T-cell (primary cell): ENCODE measurements around the gene MYO5C. TPM values are rescaled to one million over a fixed set of nuclear protein-coding genes. Genes with fewer than 3 reads are reported as not detected.

ENCODE experiments used
- ATAC-seq, 4 experiments: fragments of 200-7000 bp in 3 of 4; fragments of 150-1000 bp in 1 of 4; cut with Tn5 transposase; replicated peaks in 1 of 4; 1 replicate in 3 of 4; 2 replicates in 1 of 4; pipeline ENCODE4 v1.10.0; 2021; ENCODE audit warnings: moderate library complexity in 3 of 4, mild to moderate bottlenecking in 2 of 4, moderate number of reproducible peaks in 1 of 4
- CTCF ChIA-PET, 2 donors: fragments of 300-600 bp; sonication (Branson Sonifier 250); formaldehyde crosslinking; loops; one replicate each; lab custom pipeline; 2022; ENCODE audit warnings: antibody characterized with exemption in 2 of 2; lab: Charles Lee
- POLR2A ChIA-PET, 2 donors: fragments of 300-600 bp; sonication (Branson Sonifier 250); formaldehyde crosslinking; loops; one replicate each; lab custom pipeline; 2022; ENCODE audit warnings: antibody characterized with exemption in 2 of 2; lab: Charles Lee
- DNase-seq, 35 experiments: peaks; one replicate each; pipeline versions ENCODE4 v3.0.0 to v3.0.0-alpha.2; 2013 to 2023
- H3K27ac ChIP-seq: one replicate; pipeline ENCODE4 v1.5.1; 2013; ENCODE audit warnings: low read length
- H3K27me3 ChIP-seq, 2 experiments: replicated peaks in 1 of 2; 1 replicate in 1 of 2; 2 replicates in 1 of 2; pipeline versions ENCODE4 v1.6.1 to v1.7.0; 2013; ENCODE audit warnings: low read length in 1 of 2, mixed read lengths in 1 of 2; ENCODE audit not compliant: control insufficient read depth in 2 of 2, insufficient read depth in 2 of 2; ENCODE audit errors: extremely low read depth in 1 of 2
- H3K36me3 ChIP-seq, 2 donors: 1 replicate in 1 of 2; 2 replicates in 1 of 2; pipeline versions ENCODE4 v1.6.1 to v1.7.0; 2013; ENCODE audit warnings: low read length in 1 of 2; ENCODE audit not compliant: control insufficient read depth in 2 of 2, insufficient read depth in 1 of 2; ENCODE audit errors: extremely low read depth in 1 of 2
- H3K4me1 ChIP-seq, 2 experiments: 1 replicate in 1 of 2; 2 replicates in 1 of 2; pipeline versions ENCODE4 v1.6.1 to v1.7.0; 2013; ENCODE audit warnings: low read length in 2 of 2, mixed read lengths in 1 of 2; ENCODE audit not compliant: insufficient read depth in 2 of 2, control insufficient read depth in 1 of 2; ENCODE audit errors: extremely low read depth in 1 of 2
- H3K4me3 ChIP-seq, 2 donors: 1 replicate in 1 of 2; 2 replicates in 1 of 2; pipeline versions ENCODE4 v1.5.1 to v1.7.0; 2013; ENCODE audit warnings: mild to moderate bottlenecking in 2 of 2, low read length in 1 of 2, moderate library complexity in 1 of 2; ENCODE audit not compliant: control insufficient read depth in 1 of 2; ENCODE audit errors: extremely low read depth in 1 of 2
- H3K9me3 ChIP-seq: 2 replicates; pipeline ENCODE4 v1.7.0; 2013
- H3K27ac Mint-ChIP-seq, 2 donors: one replicate each; pipeline ENCODE4 v1.8.0; 2020 to 2021; ENCODE audit warnings: mild to moderate bottlenecking in 2 of 2, mixed read lengths in 2 of 2
- H3K27me3 Mint-ChIP-seq, 2 donors: one replicate each; pipeline ENCODE4 v1.8.0; 2021 to 2022; ENCODE audit warnings: mixed read lengths in 2 of 2
- H3K36me3 Mint-ChIP-seq: one replicate; pipeline ENCODE4 v1.8.0; 2021; ENCODE audit warnings: mixed read lengths
- H3K4me1 Mint-ChIP-seq, 3 donors: one replicate each; pipeline ENCODE4 v1.8.0; 2020 to 2022; ENCODE audit warnings: mixed read lengths in 3 of 3, mild to moderate bottlenecking in 1 of 3
- H3K4me3 Mint-ChIP-seq, 3 donors: one replicate each; pipeline ENCODE4 v1.8.0; 2020 to 2022; ENCODE audit warnings: mild to moderate bottlenecking in 3 of 3, mixed read lengths in 3 of 3, moderate library complexity in 3 of 3
- H3K9me3 Mint-ChIP-seq, 3 donors: one replicate each; pipeline ENCODE4 v1.8.0; 2020 to 2022; ENCODE audit warnings: mixed read lengths in 3 of 3
- WGBS: methylation state at CpG from one replicate; pipeline ENCODE4 v1.1.5; 2013; ENCODE audit warnings: missing lambda C conversion rate; ENCODE audit not compliant: insufficient coverage; 5-methylcytosine and 5-hydroxymethylcytosine counted together
- total RNA-seq, 35 experiments: library from RNA in 6 of 35; stranded (reverse) in 6 of 35; fragments of 120-200 nt in 1 of 35; gene quantifications; one replicate each; pipeline versions ENCODE4 v1.2.1 to v1.2.4 and lab custom pipeline; 2013 to 2026

Gene MYO5C
- total RNA-seq, 5 donors from 2014 or later (not counting 1 experiment from before 2014, with no cell fraction given) = 0.33 to 0.73 (median 0.53) TPM

- Histone ChIP-seq H3K4me1 (peaks cover 9 to 26% of the 10 kb centered on the region in 2 experiments), H3K4me3 (peak overlapping the region; percentile 92 to 93), H3K27ac (peak overlapping the region; percentile 98), H3K9me3 (no peaks in the 10 kb centered on the region), H3K27me3 (no peaks in the 10 kb centered on the region), H3K36me3 (no peaks in the 10 kb centered on the region)
- Mint-ChIP-seq H3K9me3 (no peaks in the 10 kb centered on the region), H3K27ac (peak overlapping the region; percentile 97), H3K27me3 (no peaks in the 10 kb centered on the region), H3K36me3 (peaks cover 12% of the 10 kb centered on the region), H3K4me3 (peak overlapping the region; percentile 84 to 94 (median 93)), H3K4me1 (peaks cover 37 to 48% (median 43%) of the 10 kb centered on the region in 3 donors)
- ChIA-PET POLR2A (interaction anchor here (0.5 to 2.1 kb wide), 19 partner anchors 8 to 623 kb away, joined by 3 to 10 read pairs (median 4); partner anchors contain the start of gene LEO1 (in 1 of the 2)), CTCF (interaction anchor here (0.6 to 2.8 kb wide), 15 partner anchors 9 to 207 kb away, joined by 3 to 19 read pairs (median 3); no protein-coding TSS in a partner anchor)
- peak; percentile 71 to 92 (median 88) for DNase-seq
- under 1% methylated on average over 79 of the region's 105 CpGs for WGBS
- ATAC-seq = peak; percentile 82 to 90 (median 88)
Measured at GRCh38 chr15:52179278-52180195, 116.1 kb downstream of the MYO5C start.

GRCh38 chr15:52178765-52179164 is 116.8 kb downstream of the MYO5C start:
- H3K27ac ChIP-seq = peak overlapping the region; percentile 69
- POLR2A ChIA-PET = interaction anchor here (0.5 to 2.1 kb wide), 18 partner anchors 8 to 1412 kb away, joined by 3 to 10 read pairs (median 4); partner anchors contain the start of gene LEO1 (in 1 of the 2)
- H3K4me3 ChIP-seq = peak overlapping the region; percentile 76 to 92
- H3K36me3 Mint-ChIP-seq = peaks cover 13% of the 10 kb centered on the region
- H3K9me3 Mint-ChIP-seq = no peaks in the 10 kb centered on the region
- CTCF ChIA-PET = interaction anchor here (0.6 to 2.8 kb wide), 11 partner anchors 8 to 206 kb away, joined by 3 to 19 read pairs (median 4); no protein-coding TSS in a partner anchor
- no CpG with 5 or more reads among the region's 10 CpGs for WGBS
- H3K4me1 ChIP-seq = peaks cover 9 to 26% of the 10 kb centered on the region in 2 experiments
- ATAC-seq (no peak), DNase-seq (peak in 3 of 35 experiments; percentile 11 to 14 (median 12))
- H3K9me3 ChIP-seq = no peaks in the 10 kb centered on the region
- peak overlapping the region; percentile 84 to 94 (median 93) for H3K4me3 Mint-ChIP-seq
- H3K27me3 Mint-ChIP-seq = no peaks in the 10 kb centered on the region
- no peaks in the 10 kb centered on the region for H3K27me3 ChIP-seq
- peak overlapping the region; percentile 97 for H3K27ac Mint-ChIP-seq
- peaks cover 40 to 56% (median 48%) of the 10 kb centered on the region in 3 donors for H3K4me1 Mint-ChIP-seq
- H3K36me3 ChIP-seq = no peaks in the 10 kb centered on the region

DNA sequence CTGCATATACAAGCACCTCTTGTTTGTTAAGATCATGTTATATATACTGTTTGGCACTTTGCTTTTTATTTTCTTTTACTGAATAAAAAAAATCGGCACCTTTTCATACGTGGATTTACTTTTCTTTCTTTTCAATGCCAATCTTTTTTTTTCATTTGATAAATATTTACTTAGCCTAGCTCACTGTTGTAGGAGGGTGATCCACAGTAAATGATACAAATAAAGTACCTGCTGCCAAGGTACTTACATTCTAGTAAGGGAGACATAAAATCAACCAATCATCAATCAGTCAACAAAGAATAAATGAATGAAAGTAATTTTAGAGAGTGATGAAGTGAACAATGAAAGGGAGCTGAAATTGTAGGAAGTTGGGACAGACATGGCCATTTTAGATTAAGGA is 122.7 kb downstream of the MYO5C start:
- Mint-ChIP-seq H3K36me3 (peaks cover 28% of the 10 kb centered on the region), H3K27ac (no peak overlapping the region), H3K9me3 (no peaks in the 10 kb centered on the region), H3K27me3 (no peaks in the 10 kb centered on the region), H3K4me3 (no peak overlapping the region), H3K4me1 (peaks cover 59 to 76% (median 62%) of the 10 kb centered on the region in 3 donors)
- no peak overlapping the region for H3K4me3 ChIP-seq
- no peaks in the 10 kb centered on the region for H3K27me3 ChIP-seq
- CTCF ChIA-PET = interaction anchor here in 1 of 2 donors (1.3 kb wide), 1 partner anchor 35 kb away, joined by 3 read pairs; no protein-coding TSS in a partner anchor
- POLR2A ChIA-PET = interaction anchor here in 1 of 2 donors (0.6 kb wide), 1 partner anchor 165 kb away, joined by 13 read pairs; no protein-coding TSS in a partner anchor
- H3K9me3 ChIP-seq = no peaks in the 10 kb centered on the region
- ATAC-seq (no peak), DNase-seq (no peak)
- no peaks in the 10 kb centered on the region for H3K36me3 ChIP-seq
- no CpG with 5 or more reads among the region's 2 CpGs for WGBS
- H3K4me1 ChIP-seq = peaks cover 9% of the 10 kb centered on the region in 2 experiments
- H3K27ac ChIP-seq = no peak overlapping the region

GRCh38 chr15:52171807-52172206 is 123.8 kb downstream of the MYO5C start:
- Mint-ChIP-seq H3K4me1 (peaks cover 60 to 73% (median 62%) of the 10 kb centered on the region in 3 donors), H3K27ac (peak overlapping the region; percentile 16 to 26), H3K9me3 (no peaks in the 10 kb centered on the region), H3K36me3 (peaks cover 28% of the 10 kb centered on the region), H3K27me3 (no peaks in the 10 kb centered on the region), H3K4me3 (no peak overlapping the region)
- CTCF ChIA-PET = interaction anchor here (0.8 to 1.8 kb wide), 3 partner anchors 18 to 36 kb away, joined by 4 to 9 read pairs (median 8); no protein-coding TSS in a partner anchor
- DNase-seq = no peak
- ATAC-seq = peak in 1 of 4 experiments; percentile 10
- peaks cover 9% of the 10 kb centered on the region in 2 experiments for H3K4me1 ChIP-seq
- H3K36me3 ChIP-seq = no peaks in the 10 kb centered on the region
- no peak overlapping the region for H3K4me3 ChIP-seq
- POLR2A ChIA-PET = interaction anchor here in 1 of 2 donors (0.5 to 1.6 kb wide), 2 partner anchors 8 to 1522 kb away, joined by 3 to 10 read pairs; no protein-coding TSS in a partner anchor
- H3K27ac ChIP-seq = no peak overlapping the region
- H3K9me3 ChIP-seq = no peaks in the 10 kb centered on the region
- WGBS = no CpG with 5 or more reads among the region's 1 CpG
- no peaks in the 10 kb centered on the region for H3K27me3 ChIP-seq

GRCh38 chr15:52171386-52171785 is 124.2 kb downstream of the MYO5C start:
- Mint-ChIP-seq H3K27ac (peak overlapping the region; percentile 49 to 63), H3K36me3 (peaks cover 24% of the 10 kb centered on the region), H3K27me3 (no peaks in the 10 kb centered on the region), H3K9me3 (no peaks in the 10 kb centered on the region), H3K4me3 (peak overlapping the region in 1 of 3 donors; percentile 29), H3K4me1 (peaks cover 60 to 73% (median 62%) of the 10 kb centered on the region in 3 donors)
- DNase-seq (peak in 4 of 35 experiments; percentile 9 to 46 (median 16)), ATAC-seq (peak; percentile 78 to 89 (median 84))
- Histone ChIP-seq H3K4me3 (no peak overlapping the region), H3K36me3 (no peaks in the 10 kb centered on the region), H3K9me3 (no peaks in the 10 kb centered on the region), H3K27me3 (no peaks in the 10 kb centered on the region), H3K27ac (no peak overlapping the region), H3K4me1 (peaks cover 5 to 9% of the 10 kb centered on the region in 2 experiments)
- 30% methylated on average over 2 of the region's 4 CpGs for WGBS
- CTCF ChIA-PET = interaction anchor here (0.6 to 2.3 kb wide), 7 partner anchors 8 to 559 kb away, joined by 3 to 9 read pairs (median 4); no protein-coding TSS in a partner anchor
- POLR2A ChIA-PET = interaction anchor here (0.5 to 1.6 kb wide), 8 partner anchors 8 to 1521 kb away, joined by 3 to 20 read pairs (median 4); no protein-coding TSS in a partner anchor
